Islet of Langerhans (tissue), 1 donor: ENCODE data around the gene CCDC85C.

ENCODE experiments used
- FAIRE-seq: peaks from one replicate; lab custom pipeline; 2011; peaks lifted over from hg19 to GRCh38; lab: Jason Lieb, UNC

The CCDC85C gene

DNA sequence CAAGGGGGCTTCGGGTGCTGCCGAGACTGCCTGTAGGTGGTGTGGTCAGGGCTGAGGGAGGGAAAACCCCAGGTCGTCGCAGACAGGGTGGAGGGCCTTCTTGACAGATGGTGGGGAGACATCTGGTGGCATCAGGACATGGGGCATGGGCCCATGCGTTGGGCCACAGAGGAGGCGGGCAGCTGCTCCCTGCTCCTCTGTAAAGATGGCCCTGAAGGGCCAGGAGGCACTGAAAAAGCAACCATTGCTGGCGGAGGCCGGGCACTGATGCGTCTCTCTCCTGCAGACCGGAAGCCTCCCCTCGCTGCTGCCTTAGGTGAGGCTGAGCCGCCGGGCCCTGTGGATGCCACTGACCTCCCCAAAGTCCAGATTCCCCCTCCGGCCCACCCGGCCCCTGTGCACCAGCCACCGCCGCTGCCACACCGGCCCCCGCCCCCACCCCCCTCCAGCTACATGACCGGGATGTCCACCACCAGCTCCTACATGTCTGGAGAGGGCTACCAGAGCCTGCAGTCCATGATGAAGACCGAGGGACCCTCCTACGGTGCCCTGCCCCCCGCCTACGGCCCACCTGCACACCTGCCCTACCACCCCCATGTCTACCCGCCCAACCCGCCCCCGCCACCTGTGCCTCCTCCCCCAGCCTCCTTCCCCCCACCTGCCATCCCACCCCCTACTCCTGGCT, 94.0 kb downstream of the CCDC85C start:
- FAIRE-seq = no peak

DNA sequence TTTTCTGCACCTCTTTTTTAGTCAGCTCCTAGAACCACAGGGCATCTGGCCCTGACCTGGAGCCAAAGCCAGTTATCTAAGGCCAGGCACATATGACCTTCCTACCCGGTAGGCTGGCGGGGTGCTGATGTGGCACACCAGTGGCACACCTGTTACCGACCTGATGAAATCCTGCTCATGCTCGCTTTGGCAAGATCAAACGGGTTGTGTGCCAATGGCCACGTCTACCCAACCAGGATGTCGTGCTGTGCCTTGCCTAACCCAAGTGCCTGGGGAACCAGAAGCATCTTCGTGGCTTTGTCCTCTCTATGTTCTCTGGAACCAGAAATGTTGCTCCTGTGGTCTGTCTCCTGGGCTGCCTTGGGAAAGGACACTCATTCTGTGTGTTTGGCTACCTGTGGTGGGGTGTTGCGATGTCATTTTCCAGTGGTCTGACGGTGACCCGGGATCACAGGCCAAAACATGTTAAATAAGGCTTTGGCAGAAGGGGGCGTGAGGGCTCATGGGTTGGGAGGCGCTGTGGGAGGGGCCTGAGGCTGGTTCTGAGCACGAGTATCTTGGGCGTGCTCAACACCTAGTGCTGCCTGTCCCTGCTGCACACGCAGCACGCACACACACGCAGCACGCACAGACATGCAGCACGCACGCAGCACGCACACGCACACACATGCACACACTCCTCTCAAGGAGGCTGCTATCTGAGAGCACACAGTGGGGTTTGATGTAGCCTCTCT, 94.9 kb downstream of the CCDC85C start:
- no peak for FAIRE-seq

DNA sequence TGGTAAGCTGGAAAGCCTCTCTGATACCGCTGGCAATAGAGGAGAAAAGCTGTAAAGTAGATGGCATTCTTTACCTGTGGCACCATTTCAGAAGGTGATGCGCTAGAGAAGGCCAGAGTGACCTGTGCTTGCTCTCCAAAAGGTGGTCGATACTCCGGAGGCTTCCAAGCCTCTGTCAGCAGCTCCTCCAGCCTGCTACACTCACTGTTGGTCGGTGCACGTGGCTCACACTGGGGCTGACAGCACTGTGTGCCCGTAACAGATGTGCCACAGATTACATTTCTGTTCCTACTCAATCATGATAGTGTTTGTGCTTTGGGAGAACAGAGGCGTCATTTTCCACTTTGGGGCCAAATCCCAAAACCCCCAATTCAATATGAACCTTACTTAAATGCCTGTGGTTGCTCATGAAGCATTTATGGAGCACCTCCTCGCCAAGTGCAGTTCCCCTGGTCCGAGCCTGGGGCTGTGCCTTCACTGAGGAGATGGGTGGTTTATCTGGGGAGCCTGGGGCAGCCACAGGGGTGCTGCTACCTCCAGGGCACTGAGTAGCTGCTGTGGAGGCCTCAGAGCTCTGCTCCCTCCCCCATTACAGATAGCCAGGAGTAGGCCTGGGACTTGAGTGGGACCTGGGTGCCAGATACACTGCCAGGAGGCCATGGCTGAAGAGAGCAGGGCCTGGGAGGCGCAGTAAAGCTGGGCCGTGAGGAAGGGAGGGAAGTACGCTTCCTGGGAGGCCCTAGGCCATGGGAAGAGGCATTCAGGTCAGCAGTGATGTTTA, 96.0 kb downstream of the CCDC85C start:
- FAIRE-seq = no peak

DNA sequence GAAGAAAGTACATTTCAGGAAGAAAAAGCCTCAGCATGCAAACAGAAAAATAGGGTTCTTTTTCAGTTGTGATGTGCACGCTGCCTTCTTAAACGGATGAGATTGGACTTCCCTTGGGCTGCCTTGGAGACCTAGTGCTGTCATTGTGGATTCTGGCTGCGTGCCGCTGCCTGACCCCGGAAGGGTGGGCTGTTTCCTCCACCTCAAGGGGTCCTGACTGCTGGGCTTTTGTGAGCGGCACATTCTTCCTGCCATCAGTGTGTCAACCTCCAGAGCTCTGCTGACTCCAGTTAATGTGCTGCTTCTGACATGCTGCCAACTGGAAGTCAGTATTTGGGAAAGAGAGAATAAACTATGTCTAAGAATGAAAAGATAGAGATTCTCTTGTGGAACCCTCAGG, 97.7 kb downstream of the CCDC85C start:
- FAIRE-seq = no peak

DNA sequence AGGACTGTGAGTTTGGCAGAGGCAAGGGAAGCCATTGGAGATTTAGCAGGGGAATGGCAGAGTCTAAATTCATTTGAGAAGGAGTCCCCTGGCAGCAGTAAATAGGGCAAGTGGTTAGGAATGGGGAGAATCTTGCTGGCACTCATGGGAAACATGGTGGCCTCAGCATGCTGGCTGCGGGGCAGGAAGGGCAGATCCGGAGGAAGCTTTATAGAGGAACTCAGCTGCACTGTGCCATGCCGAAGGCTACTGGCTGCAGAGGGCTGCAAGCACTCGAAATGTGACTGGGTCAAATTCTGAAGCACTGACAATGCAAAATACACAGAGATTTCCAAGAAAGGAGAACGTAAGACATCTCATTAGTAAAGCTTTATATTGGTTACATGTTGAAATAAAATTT, 98.9 kb downstream of the CCDC85C start:
- FAIRE-seq = no peak

DNA sequence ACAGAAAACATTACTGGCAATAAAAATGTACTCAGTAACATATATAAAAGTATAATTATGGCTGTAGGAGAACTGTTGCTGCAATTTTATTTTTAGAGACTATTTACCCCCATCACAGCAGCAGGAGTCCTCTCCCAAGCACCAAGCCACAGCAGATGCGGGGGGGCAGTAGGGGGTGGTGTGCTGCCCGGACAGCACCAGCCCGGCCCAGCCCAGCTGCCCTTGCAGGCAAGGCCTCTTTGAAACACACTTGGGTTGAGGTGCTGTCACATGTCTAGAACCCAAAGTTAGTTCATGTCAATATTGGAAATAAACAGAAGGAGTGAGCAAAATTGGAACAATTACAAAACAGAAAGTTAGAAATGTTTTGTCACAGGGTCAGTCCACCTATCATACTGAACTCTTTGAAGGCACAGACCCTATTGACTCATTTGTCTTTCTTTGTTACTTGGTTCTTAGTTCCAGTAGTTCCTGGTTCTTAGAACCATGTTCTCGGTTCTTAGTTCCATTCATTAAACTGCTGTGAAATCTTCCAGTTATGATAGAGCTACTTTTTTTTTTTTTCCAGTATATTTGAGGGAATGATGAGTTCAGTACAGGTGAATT, 100.1 kb downstream of the CCDC85C start:
- no peak for FAIRE-seq

DNA sequence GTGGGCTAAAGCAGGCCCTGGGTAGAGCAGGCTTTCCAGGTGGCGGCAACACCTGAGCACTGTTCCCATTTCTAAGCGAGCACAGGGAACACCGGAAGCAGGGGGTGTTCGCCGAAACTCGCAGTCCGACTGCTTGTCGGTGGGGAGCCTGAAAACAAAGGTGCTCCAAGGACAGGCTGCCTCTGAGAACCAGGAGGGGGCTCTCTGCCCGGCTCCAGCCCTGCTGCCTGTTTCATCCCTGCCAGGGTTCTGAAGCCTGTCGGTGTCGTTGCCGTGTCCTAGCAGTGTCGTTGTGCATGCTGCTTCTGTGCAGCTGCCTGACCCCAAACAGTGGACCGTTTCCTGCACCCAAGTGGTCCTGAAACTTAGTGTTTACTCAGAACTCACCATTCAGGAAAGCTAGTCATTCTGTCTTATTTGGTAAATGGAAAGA, 101.0 kb downstream of the CCDC85C start:
- FAIRE-seq = no peak

DNA sequence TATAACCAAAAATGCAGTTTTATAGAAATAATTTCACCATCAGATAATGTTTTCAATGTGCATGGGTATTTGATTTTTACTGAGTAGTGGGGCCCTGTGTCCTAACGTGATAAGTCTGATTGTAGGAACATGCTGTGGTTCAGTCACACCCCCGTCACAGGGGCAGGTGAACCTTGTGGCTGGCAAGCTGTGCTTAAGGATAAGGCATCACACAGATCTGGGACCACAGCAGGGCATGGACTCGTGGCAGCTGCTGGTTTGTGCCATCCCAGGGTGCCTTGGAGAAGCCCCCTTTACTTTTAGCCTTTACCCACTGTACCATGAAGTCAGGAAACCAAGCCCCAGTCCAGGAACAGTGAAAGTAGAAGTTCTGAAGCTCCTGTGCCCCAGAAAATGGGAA, 106.1 kb downstream of the CCDC85C start:
- FAIRE-seq = no peak

DNA sequence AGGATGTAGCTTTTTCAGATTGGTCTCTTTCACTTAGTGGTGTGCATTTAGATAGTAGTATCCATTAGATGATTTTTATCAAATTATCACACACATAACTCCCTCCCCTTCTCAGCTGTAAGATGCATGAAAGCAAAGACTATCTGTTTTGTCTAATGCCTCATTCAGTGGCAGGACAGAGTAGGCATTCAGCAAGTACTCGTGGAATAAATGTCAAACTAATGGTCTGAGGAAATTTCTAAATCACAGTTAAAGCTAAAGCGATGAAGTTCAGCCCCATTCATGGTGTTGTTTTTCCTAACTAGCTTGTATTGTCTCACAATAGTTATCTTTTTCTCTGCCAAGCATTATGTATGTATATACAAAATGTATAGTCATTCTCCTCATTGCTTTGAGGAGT, 106.7 kb downstream of the CCDC85C start:
- no peak for FAIRE-seq

DNA sequence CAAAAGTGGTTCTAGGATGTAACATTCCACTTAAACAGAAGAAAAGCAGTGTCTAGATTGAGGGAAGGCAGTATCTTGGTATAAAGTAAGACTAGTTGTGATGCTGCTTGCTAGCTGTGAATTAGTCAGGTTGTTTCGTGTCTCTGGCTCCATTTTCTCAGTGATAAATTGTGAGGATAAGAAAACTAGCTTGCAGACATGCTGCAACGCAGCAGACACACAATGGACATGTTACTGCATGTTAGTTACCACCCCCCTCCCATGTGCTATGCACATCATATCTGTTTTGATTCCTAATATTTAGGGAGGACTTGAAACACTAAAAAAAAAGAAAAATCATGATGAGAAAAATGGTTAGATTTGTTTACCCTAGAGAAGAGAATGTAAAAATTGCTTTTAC, 119.9 kb downstream of the CCDC85C start:
- peak; percentile 13 for FAIRE-seq

DNA sequence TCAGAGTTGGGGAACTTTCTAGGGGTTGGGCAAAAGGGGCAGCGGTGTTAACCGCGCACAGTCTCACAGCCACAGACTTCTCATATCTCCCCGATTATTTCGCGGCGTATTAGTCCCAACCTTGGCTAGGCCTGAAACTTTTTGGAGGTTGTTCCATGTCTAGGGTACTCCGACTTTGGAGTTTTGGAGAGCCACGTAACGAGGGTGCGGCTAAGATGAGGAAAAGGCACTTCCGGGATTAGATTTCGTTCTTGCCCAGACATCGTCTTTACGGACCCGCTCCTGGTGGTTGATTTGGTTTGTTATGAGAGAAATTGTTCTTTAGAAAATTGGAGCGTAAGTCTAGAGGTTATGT, 122.3 kb downstream of the CCDC85C start:
- no peak for FAIRE-seq

DNA sequence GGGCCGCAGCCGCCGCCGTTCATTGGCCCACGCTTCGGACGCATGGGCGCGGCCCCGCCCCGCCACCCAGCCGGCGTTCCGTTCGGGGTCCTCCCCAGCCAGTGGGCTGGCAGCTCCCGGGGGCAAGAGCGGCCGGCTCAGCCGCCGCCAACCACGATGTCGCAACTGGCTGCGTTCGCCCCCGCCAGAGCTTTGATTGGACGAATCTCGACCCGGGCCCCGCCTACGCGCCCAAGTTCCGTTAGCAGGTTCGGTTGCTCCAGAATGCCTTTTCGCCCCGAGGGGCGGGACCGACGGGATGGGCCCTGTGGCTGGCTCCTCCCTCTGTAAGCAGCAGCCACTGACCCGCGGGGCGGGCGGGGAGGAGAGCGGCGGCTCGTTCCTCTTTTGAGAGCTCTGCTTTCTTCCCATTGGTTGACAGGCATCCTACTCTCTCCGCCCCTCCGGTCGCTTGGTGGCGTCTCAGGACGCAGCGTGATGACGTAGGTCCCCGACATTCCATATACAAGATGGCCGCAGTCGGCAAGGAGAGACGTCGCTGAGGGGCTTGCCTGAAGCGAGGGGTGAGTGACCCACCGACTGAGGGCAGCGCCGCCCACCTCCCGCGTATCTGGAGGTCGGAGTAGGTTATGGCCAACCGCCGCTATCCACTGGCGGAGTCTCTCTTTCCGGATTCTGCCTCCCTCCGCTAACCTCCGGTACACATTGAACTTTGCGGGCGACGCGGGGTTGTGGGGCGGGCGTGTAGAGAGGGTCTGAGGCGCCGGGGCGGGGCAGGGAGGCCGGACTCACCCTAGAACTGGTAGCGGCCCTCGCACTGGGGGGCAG, 122.9 kb downstream of the CCDC85C start, which contains the start of gene CCNK:
CCNK (plus strand) TSS at position 493 of the 828 bp plus-strand sequence. CDS start 11,269 bp downstream, outside the sequence.
- peak; percentile 69 for FAIRE-seq

DNA sequence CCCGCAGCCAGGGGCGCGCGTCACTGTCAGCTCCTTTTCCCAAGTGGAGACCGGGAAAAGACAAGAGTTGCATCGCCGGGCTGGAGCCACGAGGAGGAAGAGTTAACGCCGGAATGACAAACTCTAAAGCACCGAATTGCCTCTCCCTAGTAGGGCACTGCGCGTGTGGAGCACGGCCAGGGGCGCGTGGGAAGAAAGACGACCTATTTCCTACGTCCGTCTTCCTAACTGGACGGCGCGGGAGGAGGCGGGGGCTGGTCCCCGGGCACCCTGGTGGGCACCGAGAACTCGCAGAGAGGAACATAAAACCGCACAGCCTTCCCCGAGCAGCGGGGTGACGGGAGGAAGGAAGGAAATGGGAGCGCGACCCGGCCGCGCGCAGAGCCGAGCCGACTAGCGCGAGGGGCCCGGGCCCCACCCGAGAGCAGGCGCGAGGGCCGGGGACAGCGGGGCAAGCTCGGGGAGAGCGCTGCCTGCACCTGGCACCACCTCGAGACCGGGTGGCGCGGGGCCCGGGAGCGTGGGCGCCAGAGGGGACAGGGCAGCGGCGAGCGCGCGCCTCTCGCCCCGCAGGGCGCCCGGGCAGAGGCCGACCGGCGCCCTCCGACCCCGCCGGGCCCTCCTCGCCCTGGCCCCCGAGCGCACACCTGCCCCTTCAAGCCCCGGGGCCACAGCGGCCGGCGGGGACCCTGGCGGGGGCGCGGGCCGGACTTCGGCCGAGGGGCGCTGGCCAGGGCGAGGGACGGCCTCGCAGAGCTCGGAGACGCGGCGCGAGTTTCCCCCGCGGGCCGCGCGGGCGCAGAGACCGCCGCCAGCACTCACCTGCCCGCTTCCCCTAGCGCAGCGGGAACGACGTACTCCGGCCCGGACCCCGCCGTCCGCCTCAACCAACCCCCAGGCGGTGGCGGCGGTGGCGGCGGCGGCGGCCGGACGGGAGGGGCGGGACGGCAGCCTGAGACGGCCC, 123.8 kb downstream of the CCDC85C start, which contains the start of gene SETD3:
SETD3 (minus strand) TSS at position 954 of the 964 bp plus-strand sequence. CDS start 15,054 bp downstream, outside the sequence.
- FAIRE-seq = no peak

DNA sequence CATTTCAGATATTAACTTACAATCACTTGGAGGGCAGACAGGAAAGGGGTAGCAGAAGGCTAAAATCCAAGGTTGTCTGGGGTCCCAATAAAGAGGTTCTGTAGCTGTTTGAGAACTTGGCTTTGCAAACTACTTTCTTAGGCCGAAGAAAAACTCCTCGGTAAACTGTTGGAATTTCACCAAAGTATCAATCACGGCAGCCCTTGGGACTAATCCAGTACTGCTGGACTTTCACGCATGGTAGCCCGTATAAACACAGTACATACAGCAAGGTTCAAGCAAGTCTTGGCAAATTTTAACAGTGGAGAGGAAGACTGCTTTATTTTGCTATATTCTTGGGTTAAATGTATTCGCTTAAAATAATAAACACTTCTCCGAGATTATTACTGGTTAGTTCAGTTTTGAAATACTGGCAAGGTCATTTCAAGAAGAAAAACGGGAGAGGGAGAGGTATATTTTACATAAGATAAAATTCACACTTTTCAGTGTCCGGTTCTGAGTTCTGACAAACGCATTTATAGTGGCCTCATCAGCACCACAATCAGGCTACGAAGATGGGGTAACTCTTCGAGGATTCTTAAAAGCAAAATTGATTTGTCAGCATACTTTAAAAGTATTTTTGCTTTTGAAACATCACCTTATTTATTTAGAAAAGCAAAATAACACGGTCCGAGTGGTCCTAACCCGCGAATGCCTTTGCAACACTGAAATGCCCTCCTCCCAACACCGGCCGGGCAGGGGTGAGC, 124.7 kb downstream of the CCDC85C start:
- no peak for FAIRE-seq

DNA sequence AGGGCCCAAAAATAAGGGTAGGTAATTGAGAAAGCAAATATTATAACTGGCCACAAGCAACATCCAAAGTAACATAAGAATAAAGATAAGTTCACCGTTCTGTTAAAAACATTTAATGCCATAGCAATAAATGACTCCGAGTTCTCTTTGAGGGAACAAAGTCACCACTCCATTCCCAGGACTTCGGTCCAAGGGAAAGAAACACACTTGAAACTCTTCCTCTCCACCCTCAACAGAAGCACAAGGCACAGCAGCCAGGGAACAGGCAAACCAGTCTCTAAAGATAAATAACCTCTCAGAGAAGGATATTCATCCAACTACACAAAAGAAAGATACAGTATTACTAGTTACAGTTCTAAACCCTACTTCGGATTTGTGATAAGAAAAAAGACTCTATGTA, 125.9 kb downstream of the CCDC85C start:
- FAIRE-seq = no peak

DNA sequence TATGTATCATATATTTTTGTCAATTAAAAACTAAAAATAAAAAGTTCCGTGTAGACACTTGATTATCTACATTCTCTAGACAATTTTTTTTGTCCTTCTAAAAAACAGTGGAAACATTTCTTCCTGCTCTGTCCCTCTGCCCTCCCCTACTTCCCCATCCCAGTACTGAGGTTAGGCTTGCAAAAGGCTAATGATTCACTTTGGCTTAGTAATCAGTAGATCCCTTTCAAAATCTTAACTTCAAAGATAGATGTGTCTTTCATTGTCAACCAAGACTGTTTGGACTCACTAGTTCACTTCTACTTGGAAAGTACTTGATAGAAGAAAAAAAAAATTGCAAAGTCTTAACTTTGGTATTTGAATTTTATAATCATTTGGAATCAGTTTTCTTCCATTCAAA, 127.1 kb downstream of the CCDC85C start:
- FAIRE-seq = no peak

DNA sequence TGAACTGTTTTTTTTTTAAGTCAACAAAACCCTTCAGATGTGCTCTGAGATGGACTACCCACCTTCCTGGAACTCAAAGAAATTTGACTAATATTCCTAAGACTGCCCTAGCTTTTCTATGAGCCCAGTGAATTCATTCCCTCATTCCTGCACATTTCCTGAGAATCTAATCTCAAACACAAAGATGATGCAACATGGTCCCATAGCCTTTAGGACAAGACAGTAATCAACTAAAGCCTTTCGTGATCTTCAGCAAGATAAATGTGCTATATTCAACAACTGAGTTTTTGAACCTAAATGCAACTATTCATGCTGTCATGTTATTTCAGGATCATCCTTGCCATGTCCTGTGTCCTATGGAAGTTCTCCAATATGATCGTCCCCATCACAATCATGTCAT, 128.3 kb downstream of the CCDC85C start:
- no peak for FAIRE-seq

DNA sequence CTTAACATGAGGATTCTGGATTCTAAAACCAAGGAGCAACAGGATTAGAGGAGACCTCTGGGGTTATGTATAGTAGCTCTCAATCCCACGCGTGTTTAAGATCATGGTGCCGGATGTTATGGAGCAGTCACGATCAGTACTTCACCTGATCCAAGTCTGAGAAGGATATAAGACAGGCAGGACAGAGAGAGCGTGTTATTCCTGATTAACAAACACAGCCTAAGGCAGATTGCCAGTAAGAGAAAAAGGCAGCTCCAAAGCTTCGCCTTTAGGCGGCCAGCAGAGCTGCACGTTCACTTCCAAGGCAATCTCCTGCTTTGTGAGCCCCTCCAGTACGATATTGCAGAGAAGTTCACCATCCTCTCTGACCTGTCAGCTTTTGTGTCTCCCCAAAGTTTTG, 128.8 kb downstream of the CCDC85C start:
- no peak for FAIRE-seq

DNA sequence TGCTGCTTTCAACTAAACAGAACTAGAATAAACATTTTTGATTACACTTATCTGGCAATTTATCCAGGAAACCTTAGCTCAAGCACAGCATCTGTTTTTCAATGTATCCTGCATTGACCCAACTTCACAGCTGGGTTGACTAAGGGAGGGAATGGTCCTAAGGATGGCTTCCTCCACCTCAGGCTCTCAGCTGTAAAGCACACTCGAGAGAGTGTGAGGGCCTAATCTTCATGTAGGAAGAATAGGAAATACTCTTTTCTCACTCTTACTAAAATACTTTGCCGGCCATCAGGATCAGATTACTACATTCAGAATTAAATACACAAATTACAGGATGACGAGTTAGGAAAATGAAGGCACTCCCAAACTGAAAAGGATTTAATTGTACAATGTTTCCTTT, 130.5 kb downstream of the CCDC85C start:
- FAIRE-seq = no peak

DNA sequence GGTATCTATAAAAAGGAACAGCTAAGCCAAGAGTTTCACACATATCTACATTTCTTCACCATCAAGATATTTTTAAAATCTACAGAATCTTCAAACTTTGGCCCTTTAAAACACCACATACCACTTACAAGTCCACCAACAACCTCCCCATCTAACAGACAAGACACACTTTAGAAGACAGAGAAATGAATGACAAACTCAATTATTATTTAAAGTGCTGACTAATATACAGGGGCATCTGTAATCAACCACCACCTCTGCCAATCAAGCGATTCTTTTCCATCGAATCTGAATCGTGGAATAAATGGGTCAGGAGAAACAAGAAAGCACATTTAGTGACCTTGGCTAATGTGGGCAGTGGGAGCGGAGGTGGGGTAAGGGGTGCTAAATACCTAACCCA, 131.1 kb downstream of the CCDC85C start:
- FAIRE-seq = no peak
